Measurements from ENCODE around the gene TOP3A.
"Not testable (repeated sequence)": the region's sequence is repeated elsewhere in the genome, so short reads cannot be mapped to it uniquely, and the experiment has no call there.

Gene TOP3A

DNA sequence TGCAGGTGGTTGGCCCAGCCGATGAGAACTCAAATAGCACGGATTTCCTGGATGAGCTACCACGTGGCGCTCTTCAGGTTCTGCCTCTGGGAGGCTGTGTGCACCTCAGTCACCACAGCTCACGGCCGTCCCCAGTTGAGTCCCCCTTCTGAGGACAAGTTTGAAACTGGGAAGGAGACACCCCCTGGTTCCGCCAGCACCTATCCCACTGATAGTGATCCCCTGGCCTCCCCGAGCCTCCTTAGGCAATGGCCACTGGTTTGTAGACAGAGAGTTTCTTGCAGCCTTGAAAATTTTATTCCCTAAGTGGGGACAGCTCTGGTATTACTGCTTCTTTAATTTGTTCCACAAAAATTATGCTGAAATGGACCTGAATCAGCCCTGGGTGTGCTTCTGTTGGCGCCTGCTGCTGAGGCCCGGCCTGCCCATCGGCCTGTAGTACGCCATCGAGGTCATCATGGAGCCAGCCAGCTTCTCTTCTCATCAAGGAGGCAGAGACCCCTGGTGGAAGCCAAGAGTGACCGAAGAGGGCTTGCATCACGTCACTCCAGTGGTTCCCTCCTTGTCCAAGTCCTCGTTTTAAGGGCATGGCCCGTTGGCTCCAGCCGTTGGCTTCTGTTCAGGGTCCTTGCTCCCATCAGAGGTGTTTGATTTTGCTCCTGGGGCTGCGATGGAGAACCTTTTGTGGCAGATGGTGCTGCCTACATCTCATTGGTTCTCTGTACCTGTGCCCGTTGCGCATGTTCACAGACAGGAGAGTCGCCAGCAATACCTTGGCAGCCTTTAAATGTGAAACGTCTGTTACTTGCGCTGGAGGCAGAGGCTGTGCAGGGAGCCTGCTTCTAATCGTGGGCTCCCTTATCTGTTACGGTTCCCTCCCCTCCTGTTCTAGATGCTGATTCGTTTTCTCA lies 9.6 kb upstream of the TOP3A start:
- no peak for DNase-seq

DNA sequence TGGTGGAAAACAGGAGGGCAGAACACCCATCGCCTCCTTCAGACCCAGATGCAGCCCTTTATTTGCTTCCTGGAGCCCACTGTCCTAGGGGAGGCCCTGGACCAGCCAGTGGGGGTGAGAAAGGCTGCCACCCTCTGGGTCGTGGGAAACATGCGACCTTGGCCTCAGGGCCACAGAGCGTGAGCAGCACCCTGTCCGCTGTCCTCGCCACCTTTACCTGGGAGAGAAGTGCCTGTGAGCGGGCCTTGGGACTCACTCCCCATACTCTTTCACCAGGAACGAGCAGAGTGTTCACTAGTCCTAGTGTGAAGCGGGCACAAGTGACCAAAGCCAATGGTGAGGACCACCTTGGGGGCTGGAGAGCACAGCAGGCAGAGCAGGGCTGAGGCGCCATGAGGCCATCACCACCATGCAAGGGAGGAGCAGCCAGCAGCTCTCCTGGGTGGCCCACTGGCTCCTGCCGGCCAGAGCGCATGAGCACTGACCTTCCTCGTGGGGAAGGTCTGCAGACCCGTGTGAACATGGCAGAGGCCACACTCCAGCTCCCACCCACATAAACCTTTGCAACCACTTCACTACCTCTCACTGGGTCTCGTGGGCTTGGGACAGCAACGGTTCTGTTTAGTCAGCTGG lies 8.8 kb upstream of the TOP3A start:
- no peak for DNase-seq

DNA sequence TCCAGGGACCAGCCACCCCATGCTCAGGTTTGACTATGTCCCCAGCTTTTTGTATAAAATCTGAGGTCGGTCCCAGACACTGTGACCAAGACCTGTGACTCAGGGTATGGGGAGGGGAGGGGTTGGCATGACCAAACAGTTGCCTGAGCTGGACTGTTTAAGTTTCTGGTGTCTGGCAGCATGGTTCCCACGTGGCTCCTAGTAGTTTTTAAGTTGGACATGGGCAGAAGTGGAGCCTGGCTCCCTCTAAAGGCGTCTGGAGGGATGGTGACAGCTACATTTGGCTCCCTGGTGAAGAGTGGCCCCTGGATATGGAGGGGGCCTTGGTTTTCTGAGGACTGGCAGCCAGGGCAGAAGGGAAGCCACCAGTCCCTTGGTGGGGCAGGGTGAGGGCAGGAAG lies 8.2 kb upstream of the TOP3A start:
- DNase-seq, result no peak

GRCh38 chr17:18322522-18322921 lies 7.7 kb upstream of the TOP3A start:
- DNase-seq, result no peak

- DNase-seq, result no peak
Measured at GRCh38 chr17:18321309-18321708, 6.5 kb upstream of the TOP3A start.

GRCh38 chr17:18320301-18320700 lies 5.5 kb upstream of the TOP3A start:
- no peak for DNase-seq

- DNase-seq, result no peak
Measured at GRCh38 chr17:18319604-18320256, 4.9 kb upstream of the TOP3A start.

GRCh38 chr17:18318771-18319450 lies 4.1 kb upstream of the TOP3A start:
- no peak for DNase-seq

DNA sequence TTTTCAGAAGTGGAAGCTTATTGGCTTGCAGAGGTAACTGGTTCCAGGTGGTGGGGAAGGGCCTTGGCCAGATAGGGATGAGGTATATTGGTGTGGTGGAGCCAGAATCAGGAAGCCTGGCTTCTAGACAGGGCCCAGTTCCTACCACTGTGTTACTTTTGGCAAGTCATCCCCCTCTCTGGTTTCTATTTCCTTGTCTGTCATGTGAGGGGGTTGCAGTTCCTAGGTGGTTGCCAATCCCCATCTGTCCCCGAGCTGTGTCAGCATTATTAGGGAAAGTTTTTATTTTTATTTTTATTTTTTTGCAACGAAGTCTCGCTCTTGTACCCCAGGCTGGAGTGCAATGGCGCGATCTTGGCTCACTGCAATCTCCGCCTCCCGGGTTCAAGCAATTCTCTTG lies 3.3 kb upstream of the TOP3A start:
- DNase-seq, result no peak

DNA sequence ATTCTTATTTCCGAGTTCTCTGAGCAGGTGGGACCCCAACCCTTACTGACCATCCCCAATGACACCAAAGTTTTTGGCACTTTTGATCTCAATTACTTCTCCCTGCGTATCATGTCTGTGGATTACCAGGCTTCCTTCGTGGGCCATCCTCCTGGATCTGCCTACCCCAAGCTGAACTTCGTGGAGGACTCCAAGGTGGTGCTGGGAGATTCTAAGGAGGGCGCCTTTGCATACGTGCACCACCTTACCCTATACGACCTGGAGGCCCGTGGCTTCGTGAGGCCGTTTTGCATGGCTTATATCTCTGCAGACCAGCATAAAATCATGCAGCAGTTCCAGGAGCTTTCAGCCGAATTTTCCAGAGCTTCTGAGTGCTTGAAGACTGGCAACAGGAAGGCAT lies 1.2 kb upstream of the TOP3A start:
- DNase-seq, result no peak

DNA sequence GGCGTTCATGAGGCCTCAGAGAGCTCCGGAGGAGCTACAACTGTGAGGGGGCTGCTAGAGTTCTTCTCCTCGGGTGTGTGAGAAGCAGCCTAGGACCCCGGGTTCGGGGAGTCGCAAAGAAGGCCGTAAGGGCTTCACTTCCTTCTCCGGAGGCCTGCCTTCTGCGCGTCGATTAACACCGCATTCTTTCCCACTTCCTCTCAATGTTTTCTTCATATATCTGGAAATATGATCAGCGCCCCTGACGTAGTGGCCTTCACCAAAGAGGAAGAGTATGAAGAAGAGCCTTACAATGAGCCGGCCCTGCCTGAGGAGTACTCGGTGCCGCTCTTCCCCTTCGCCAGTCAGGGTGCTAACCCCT lies 748 bp upstream of the TOP3A start:
- DNase-seq, result no peak

DNA sequence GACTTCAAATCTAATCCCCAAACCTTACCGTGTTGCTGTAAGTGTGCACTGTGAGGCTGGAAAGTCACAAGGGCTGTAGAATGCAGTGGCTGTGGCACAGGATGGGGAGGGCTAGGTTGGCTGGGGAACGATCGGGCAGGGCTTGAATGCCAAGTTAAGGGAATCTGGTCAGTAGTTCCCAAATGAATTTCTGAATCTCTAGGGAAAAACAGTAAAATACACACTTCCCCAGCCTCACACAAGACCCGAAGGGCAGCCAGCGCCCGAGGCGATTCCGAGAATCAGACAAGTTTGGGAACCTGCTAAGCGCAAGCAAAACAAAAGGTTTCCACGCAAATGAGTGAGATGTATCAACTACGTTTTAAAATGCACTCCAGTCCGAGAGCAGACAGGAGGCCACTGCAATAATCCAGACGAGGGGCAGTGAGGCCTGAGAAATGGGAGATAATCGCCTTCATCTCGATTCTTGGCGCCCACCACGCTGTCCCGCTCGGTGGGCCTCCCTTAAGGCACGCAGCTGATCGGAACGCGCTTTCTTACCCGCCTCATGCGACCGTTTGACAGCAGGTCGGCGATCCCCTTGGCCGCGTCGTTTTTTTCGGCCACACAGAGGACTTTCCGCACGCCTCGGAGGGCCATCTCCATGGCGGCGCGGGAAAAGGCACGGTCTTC lies 599 bp downstream of the TOP3A start:
- no peak for DNase-seq

- DNase-seq, result no peak
Measured at GRCh38 chr17:18309202-18309601, 5.6 kb downstream of the TOP3A start.

DNA sequence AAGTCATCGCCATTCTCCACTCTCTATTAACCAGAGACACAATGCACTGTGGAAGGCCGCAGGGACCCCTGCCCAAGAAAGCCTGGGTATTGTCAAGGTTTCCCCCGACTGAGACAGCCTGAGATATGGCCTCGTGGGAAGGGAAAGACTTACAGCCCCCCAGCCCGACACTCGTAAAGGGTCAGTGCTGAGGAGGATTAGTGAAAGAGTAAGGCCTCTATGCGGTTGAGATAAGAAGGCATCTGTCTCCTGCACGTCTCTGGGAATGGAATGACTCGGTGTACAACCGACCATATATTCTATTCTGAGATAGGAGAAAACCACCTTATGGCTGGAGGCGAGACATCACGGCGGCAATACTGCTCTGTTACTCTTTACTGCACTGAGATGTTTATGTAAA lies 11.6 kb downstream of the TOP3A start:
- not testable (repeated sequence) for DNase-seq

- DNase-seq, result no peak
Measured at GRCh38 chr17:18300725-18301480, 13.9 kb downstream of the TOP3A start.

DNA sequence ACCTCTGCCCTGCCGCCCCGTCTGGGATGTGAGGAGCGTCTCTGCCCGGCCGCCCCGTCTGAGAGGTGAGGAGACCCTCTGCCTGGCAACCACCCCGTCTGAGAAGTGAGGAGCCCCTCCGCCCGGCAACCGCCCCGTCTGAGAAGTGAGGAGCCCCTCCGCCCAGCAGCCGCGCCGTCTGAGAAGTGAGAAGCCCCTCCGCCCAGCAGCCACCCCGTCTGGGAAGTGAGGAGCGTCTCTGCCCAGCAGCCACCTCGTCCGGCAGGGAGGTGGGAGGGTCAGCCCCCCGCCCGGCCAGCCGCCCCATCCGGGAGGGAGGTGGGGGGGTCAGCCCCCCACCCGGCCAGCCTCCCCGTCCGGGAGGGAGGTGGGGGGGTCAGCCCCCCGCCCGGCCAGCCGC lies 16.7 kb downstream of the TOP3A start:
- not testable (repeated sequence) for DNase-seq

GRCh38 chr17:18291718-18292540 lies 22.9 kb downstream of the TOP3A start:
- no peak for DNase-seq

- DNase-seq, result no peak
Measured at GRCh38 chr17:18285296-18285695, 29.5 kb downstream of the TOP3A start.

GRCh38 chr17:18281788-18282187 lies 33.0 kb downstream of the TOP3A start:
- no peak for DNase-seq

GRCh38 chr17:18280766-18281371 lies 33.9 kb downstream of the TOP3A start:
- DNase-seq, result peak; percentile 72

DNA sequence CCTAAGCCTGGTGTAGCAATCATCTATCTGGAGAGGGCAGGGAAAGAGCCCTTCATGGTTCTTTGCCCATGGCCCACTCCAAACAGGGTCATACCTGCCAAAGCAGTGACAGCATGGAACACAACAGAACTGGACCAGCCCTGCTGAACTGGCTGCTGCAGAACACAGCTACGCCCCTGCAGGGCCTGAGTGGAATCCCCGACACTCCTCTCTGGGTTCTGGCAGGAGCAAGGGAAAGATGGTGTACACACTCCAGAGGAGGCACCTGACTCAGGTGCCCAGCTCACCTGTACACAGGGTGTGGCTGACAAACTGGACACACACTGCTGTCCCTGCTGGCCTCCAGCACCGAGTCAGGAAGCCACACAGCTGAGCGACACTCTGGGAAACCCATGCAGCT lies 34.5 kb downstream of the TOP3A start:
- peak; percentile 49 for DNase-seq
